ELR (cell line): Measurements from ENCODE around the gene TMEM9.
A peak's percentile ranks its signal among the peaks of the same experiment; 100 is the strongest.

ENCODE experiments used
- DNase-seq: peaks from one replicate; pipeline ENCODE4 v3.0.0-alpha.2; 2015; ENCODE audit warnings: low read depth

Gene TMEM9

DNA sequence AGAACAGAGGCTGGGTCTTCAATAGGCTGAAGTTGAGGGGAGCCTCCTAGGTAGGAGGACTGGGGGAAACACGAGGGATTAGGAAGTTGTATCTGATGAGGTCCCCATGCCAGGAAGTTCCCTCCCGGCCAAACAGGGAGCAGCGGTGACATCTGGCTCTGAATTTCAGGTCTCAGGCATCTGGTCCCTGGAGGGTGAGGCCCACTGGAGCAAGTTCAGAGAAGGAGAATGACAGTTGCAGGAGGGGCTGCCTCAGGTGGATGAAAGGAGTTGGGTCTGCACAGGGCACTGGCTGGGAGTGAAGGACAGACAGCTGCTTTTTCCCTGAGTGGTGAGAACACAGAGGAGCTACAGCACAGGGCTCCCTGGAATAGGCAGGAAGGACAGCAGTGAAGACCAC, 9.1 kb downstream of the TMEM9 start:
- DNase-seq = no peak

DNA sequence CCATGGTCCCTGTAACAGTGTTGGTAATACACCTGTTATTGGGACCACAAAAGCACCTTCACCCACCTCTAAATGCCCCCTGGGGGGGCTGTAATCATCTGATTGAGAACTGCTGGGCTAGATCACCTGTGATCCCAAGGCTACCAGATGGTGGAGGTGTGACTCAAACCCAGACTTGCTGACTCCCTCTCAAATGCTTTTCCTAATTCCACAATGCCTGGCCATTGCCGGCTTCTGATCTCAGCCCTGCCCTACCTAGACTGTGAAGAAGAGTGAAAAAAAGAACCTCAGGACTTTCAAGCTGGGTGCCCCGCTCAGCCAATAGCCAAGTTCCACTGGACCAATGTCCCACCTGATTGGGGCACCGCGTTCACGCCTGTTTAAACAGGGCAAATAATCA, 9.6 kb downstream of the TMEM9 start:
- no peak for DNase-seq

DNA sequence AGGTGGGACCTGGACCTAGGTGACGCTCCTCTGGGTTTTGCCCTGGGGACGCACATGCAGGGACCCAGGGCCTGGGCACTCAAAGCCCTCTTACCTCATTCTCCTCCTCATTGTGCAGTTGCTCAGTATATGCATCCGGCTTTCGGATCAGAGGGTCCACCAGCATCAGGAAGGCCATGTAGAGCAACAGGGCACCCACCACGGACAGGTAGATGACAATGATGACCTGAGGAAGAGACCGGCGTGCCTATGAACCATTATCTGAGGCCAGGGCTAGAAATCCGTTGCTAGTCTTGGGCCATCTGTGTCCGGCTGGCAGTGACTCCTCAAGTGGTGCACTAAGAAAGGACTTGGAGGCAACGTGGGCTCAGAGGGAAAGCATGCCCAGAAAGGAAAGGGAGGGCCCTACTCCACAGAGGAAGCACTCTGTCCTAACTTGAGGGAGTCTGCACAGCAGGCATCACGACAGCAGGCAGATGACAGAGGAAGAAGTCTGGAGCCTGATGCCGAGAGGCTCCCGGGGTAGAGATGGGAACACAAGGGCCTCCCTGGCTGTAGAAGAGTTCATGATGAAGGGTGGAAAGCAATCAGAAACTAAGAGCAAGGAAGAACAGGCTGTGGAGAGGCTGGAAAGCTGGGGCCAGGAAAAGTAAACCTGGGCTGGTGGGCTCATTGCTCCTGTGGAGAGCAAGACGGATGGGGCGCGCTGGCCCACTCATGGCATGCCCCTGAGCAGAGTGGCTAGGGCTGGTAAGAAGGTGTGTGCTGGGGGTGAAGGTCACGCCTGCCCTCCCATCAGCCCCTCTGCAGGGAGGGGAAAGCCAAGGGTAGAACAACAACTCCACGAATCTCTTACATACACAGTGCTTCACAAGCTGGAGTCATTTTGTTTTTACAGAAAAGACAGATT, 10.3 kb downstream of the TMEM9 start:
- DNase-seq = no peak

DNA sequence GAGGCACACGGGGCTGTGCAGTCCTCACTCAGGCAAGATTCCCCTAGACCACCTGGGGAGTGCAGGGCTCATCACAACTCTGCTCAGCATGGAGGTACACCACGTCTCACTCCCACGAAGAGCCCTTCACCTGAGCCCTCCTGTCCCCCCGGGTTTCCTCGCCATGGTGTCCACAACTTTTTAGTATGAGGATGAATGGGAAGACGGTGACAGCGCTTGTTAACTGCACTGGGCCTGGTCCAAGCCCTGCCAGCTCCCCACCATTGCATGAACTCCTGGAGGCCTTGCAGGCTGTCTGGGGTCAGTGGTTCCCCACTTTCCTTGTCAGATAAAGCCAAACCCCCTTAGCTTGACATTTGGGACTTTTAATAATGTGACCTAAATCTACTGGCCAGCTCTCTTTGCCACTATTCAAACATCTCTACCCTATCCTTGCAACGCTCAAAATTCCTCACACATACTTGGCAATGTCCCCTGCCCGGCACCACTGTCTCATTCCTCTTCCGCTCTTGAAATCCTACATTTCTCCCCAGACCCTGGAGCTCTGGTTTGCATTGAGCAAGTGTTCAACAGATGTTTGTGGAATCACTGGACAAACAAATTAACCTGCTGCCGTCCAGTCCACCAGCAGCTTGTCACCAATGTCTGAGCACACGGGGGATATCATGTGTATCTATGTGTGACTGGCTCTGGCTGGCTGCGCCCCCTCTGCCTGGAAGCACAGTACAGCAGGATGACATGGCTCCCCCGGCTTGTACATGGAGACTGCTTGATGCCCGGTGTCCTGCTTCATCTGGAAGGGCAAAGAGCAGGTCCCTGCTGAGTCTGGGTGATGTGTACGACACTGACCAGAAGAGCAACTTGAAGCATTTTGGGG, 11.2 kb downstream of the TMEM9 start:
- DNase-seq = no peak

DNA sequence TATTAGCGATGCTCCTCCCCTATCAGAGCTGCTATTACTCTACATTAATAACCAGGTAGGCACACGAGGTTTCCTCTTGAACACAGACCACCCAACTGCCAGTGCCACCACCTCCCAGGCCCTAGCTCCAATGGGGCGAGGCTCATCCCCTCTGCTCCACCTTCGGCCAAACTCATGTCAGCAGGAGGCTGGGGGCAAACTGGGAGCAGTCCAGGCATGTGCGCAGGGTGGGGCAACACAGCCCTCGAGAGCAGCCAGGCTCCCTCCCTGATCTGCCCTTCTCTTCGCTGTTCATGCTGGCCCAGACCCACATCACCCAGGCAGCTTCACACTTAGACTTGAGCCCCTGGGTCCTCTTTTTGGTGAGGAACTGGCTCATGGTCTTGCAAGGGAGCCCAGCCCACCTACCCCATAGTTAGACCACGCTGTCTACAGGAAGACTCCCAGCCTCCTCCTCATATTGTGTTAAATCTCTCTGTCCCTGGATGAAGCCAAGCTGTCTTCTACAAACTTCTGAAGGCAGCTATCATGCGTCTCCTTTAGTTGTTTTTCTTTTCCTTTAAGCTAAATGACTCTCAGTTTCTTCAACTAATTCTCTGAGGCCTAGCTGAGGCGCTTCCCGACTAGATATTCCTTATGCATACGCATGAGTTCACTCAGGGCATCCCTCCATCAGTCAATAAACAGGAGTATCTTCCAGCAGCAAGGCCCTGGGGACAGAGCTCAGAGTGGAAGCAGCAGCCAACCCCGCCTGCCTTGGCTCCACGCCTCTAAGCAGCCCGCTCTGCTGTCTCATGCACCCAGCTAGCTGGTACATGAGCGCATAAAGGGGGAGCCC, 12.0 kb downstream of the TMEM9 start:
- DNase-seq = no peak

DNA sequence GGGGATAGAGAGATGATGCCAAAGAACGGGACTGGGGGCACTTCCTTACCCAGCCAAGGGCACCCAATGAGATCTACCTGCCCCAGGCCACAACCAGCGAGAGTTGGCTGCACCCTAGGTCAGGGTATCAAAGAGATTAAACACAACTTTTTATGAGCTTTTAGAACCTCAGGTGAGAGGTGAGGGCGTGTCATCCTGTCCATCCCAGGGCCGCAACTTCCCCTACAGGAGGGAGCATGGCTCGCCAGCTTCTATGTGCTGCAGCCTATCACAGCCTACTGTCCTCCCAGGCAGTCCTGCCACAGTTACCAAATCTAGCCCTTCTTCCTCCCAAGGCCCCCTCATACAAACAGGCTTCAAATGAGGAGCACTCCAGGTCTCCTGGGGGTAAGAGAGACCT, 12.9 kb downstream of the TMEM9 start:
- DNase-seq = no peak

DNA sequence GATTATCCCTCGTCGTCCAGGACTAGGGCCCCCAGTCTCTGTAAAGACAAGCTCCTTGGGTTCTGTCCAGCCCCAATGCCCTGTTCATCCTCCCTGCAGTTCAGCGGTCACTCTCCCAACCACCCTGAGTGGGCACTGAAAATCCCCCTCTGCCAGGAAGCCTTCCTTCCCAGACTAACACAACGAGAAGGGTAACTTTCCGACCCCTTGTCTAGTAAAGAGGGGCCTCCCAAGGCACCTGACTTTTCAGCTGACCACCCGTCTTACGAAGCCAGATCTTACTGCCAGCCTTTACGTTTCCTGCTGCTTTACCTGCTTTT, 13.4 kb downstream of the TMEM9 start:
- no peak for DNase-seq

DNA sequence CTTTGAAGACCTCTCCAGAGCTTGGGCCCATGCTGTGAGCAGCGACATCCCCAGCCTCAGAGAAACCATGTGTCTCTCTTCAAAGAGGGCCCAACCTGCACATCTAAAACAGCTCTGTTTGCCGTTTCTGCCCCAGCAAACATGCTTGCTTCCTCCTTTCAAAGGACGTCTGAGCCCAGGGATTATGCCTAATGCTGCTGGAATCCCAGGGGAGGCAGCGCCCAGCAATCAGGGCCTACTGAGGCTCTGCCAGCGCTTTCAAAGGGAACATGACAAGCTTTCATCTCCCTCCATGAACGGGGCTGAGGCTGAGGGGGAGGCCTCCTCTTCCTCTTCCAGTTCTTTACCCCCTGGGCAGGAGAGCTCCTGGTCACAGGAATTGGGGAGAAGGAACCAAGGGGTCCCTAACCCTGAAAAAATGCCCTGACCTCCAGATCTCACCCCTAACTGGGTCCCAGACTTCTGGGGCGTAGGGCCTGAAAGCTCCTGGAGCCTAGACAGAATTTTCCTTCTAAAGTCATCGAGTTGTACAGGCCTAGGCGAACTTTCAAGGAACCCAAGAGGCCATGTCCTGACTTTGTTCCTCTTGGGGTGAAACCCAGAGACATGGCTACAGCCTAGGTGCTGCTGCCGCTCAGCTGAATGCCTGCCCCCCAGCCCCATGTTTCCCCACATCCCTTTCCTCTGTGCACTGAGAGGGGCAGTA, 13.9 kb downstream of the TMEM9 start:
- no peak for DNase-seq

DNA sequence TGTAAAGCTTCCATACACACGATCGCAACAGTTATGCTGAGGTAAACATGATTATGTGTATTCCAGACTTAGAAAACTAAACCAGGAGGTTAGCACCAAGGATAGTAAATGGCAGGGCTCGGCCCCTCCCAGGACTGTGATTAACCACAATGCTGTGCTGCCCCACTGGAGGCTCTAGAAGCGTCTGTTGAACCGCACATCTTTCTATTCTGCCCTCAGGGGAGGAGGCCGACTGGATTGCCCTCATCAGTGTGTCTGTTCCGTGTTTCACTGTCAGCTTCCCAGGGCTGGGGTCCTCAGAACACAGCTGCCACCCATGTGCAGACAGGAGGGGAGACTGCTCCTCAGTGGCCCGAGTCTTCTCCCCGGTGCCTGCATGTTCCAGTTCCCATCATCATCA, 14.5 kb downstream of the TMEM9 start:
- DNase-seq = no peak

DNA sequence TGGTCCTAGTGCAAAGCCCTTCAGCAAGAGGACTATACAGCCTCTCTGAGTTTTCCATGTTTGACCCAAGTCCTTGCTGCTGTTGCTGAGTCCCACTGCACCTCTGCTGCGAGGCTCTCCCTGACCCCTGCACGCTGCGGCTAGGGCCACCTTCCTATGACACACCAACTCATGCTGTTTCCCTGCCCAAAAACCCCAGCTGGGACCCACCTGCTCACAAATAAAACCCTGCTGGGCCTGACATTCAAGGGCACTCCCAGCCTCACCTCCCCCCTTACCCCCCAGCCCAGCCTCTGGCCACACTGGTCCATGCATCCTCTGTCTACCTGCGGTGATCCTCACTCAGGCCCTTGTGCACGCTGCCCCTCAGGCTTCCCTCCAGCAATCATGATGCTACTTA, 15.0 kb downstream of the TMEM9 start:
- no peak for DNase-seq

DNA sequence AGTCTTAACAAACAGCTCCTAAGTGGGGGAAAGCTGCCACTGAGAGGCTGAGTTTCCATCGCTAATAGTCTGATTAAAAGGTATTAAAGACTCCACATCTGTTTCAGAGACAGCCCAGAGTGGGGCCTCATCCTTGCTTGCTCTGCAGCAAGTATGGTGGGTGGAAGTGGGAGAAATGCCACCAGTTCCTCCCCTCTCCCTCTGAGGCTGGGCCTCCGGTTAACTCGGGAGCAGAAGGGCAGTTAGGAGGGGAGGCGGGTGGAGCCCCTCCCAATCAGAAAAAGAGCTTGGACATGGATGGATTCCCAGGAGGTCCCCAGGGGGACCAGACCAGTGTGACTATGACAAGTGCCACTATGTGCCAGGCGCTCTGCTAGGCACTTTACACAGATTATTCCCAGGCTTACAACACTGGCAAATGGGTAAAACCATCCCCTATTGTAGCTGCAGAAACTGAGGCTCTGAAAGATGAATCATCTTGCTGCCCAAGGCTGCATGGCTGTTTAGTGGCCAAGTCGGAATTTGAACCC, 15.9 kb downstream of the TMEM9 start:
- no peak for DNase-seq

DNA sequence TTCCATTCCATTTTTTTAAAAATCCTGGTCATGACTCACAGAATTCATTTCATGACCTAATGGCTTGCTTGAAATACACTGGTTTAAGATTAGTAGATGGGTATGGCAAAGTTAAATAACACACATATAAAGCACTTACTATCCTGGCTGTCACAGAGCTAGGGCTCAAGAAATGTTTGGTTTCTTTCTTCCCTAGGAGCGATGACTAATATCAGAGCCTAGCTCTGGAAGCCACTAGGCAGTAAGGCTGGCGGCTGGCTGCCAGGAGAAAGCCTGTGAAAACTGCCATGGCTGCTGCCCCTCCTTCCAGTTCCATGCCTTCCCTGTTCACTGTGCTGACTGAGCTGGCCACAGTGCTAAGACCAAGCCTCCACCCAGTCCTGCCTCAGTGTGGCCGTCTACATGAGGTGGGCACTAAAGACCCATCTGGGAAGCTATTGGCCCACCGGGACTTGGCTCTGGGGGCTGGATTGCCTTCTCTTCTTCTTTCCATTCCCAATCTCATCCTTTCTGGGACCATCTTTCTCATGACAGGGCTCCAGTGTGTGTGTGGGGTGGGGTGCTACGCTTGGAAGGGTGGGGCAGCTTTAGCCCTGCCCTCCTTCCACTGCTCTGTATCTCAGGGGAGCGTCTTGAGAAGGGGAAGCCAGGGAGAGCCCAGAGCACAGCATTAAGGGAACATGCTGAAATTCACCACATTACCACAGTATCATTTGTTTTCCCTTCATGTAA, 16.5 kb downstream of the TMEM9 start:
- DNase-seq = peak; percentile 86

DNA sequence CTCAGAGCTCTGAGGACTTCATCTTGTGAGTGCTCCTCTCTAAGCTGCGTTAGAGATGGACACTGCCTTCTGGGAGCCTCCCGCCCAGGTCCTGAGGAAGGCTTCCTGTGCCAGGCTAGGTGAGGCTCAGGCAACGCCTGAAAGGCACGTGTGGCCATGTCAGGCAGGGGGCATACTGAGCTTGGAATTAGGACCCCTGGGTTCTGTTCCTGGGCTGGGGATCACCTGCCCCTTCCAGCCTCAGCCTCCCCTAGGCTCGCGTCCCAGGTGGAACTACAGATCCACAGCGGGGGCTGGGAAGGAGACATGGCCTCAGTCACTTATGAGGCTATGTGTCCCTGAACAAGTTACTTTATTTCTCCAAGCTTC, 17.3 kb downstream of the TMEM9 start:
- DNase-seq = no peak

DNA sequence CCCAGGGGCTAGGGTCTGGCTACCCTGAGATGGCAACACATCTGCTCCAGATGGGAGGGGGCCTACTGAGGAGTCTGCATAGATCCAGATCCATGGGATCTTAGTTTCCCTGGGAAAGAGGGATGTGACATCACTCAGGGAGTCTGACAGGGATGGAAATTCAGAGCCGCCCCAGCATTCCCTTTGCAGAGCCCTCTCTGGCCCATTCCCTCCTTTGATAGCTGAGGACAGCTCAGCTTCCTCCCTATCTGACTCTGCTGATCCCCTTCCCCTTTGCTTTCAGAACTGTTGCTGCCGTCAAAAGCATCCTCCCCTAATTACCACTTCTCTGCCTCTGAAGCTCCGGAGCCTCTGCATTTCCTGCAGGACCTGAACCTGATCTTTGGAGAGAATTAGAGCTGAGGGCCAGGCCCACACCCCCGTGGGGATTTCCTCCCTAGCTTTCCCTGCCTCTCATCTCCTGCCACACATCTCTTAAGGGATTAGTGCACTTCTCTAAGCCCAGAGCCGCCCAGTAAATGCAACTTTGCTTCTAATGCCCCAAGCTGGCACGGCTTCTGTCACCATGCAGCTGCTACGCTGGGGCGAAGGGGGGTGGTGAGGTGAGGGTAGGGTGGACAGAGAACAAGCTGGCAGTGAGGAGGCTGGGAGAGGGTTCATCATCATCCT, 17.8 kb downstream of the TMEM9 start:
- no peak for DNase-seq

DNA sequence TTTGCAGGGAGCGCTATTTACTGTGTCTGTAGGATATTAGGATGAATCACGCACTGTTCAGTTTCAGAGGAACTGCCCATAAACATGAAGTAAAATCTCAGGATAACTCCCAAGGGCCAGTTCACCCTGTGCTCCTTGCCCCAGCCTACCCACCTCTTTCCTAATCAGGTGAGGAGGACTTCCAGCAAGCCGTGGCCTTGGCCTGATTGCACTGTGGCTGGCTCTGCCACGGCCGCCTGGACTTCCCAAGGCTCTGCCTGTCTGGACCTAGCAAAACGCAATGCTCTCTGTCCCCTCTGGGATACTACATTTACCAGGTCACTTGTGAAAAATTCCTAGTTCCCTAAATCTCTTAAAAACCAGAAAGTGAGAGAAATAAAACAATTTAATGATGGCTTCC, 19.9 kb downstream of the TMEM9 start:
- DNase-seq = no peak

DNA sequence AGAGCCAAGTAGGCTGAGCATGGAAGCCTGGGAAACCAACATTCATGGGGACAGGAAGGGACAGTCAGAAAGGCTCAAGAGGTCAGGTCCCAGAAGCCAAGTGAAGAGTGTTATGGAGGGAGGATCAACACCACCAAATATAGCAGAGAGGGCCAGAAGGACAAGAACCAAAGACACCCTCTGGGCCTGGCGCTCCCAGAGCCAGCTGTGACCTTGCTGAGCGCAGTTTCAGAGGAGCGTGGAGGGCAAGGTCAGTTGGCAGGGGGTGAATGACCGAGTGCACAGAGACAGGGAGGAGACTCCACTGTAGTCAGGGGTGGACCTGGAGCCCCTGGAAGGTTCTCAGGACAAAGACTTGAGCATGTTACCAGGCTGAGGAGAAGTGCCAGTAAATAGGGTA, 22.9 kb downstream of the TMEM9 start:
- no peak for DNase-seq

DNA sequence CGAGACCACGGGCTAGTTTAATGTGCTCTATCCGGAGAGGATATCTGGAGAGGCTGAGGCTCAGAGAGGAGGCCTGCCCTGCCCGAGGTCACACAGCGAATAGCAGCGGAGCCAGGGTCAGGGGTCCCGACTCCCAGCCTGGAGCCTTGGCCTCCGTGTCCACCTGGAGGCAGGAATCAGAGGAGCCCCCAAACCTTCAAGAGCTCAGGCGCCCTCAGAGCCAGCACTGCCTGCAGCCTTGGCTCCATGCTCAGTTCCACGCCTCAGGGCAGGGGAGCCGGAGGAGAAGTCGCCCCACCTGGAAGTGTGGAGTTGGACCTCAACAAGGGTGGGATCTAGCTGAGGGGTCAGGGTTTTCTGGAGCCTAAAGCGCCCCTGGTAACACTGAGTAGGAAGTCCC, 25.3 kb downstream of the TMEM9 start:
- no peak for DNase-seq

DNA sequence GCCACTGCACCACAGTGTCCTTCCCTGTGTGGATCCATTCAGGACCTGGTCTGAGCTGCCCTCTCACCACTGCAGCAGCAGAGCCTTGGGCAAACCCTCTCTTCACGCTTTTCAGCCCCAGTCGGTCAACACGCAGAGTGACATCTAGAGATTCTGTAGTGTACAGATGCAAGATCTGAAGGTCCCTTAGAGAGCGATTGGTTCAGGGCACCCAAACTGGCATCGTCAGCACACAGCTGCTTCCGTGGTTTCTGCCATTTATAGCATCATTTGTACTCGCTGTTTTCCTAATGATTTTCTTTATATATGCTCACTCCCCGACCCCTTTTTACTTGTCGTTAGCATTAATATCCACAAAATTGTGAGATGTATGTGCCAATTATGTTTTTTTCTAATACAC, 25.8 kb downstream of the TMEM9 start:
- no peak for DNase-seq

DNA sequence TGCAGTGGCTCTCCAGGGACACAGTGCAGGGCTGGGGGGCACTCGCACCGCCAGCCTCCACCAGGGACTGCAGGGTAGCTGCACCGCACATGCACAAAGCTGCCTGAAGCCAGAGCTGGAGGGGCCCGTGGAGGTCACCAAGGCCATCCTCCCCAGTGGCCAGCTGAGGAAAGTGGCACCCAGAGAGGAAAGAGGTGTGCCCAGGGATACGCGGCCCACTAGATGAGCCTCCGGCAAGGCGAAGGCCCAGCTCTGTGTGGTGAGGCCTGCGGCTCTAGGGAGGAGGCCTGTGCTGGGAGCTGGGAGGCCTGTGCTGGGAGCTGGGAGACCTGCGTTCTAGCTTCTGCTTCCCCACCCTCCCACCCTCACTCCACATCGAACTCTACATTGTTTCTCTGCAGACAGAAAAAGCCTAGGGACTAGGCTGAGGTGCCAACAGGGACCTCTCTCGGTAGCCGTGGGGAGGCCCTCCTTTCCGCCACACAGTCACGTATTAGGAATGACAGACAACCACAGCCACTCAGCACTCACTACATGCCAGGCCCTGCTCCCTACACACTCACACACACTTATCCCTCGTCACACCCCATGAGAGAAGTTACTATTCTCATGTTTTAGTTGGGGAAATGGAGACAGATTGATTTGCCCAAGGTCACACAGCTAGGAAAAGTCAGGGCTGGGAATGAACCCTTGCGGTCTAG, 26.4 kb downstream of the TMEM9 start:
- DNase-seq = peak; percentile 40
